Measurements from ENCODE around the gene ZSCAN20.
"Not testable (repeated sequence)": the region's sequence is repeated elsewhere in the genome, so short reads cannot be mapped to it uniquely, and the experiment has no call there.

The ZSCAN20 gene

GRCh38 chr1:33477451-33477850 is 5.0 kb downstream of the ZSCAN20 start:
- H3K9me3 Mint-ChIP-seq = no peaks in the 10 kb centered on the region
- peaks cover 14% of the 10 kb centered on the region for H3K4me1 Mint-ChIP-seq (ENCODE audit: low read depth)
- H3K4me3 Mint-ChIP-seq = no peak overlapping the region
- no peak overlapping the region for H3K27ac Mint-ChIP-seq
- no peaks in the 10 kb centered on the region for H3K27me3 Mint-ChIP-seq
- peaks cover 15% of the 10 kb centered on the region for H3K36me3 Mint-ChIP-seq (ENCODE audit: low read depth)
- intact Hi-C loops (cut with micrococcal nuclease) = no loop called here

GRCh38 chr1:33482412-33482811 is 10.0 kb downstream of the ZSCAN20 start:
- H3K9me3 Mint-ChIP-seq = no peaks in the 10 kb centered on the region
- no peak overlapping the region for H3K4me3 Mint-ChIP-seq
- H3K27me3 Mint-ChIP-seq = no peaks in the 10 kb centered on the region
- intact Hi-C loops (cut with micrococcal nuclease) = no loop called here
- H3K36me3 Mint-ChIP-seq (ENCODE audit: low read depth) = peaks cover 55% of the 10 kb centered on the region
- no peak overlapping the region for H3K27ac Mint-ChIP-seq
- no peaks in the 10 kb centered on the region for H3K4me1 Mint-ChIP-seq (ENCODE audit: low read depth)

GRCh38 chr1:33488624-33489023 is 16.2 kb downstream of the ZSCAN20 start:
- peaks cover 19% of the 10 kb centered on the region for H3K9me3 Mint-ChIP-seq
- intact Hi-C loops (cut with micrococcal nuclease) = no loop called here
- no peaks in the 10 kb centered on the region for H3K4me1 Mint-ChIP-seq (ENCODE audit: low read depth)
- no peak overlapping the region for H3K4me3 Mint-ChIP-seq
- no peaks in the 10 kb centered on the region for H3K27me3 Mint-ChIP-seq
- H3K36me3 Mint-ChIP-seq (ENCODE audit: low read depth) = peaks cover 91% of the 10 kb centered on the region
- H3K27ac Mint-ChIP-seq = no peak overlapping the region

- no peak overlapping the region for H3K27ac Mint-ChIP-seq
- H3K9me3 Mint-ChIP-seq = peaks cover 62% of the 10 kb centered on the region
- H3K4me3 Mint-ChIP-seq = no peak overlapping the region
- H3K27me3 Mint-ChIP-seq = no peaks in the 10 kb centered on the region
- peaks cover 55% of the 10 kb centered on the region for H3K36me3 Mint-ChIP-seq (ENCODE audit: low read depth)
- H3K4me1 Mint-ChIP-seq (ENCODE audit: low read depth) = no peaks in the 10 kb centered on the region
- intact Hi-C loops (cut with micrococcal nuclease) = no loop called here
Measured at GRCh38 chr1:33494929-33495328, 22.5 kb downstream of the ZSCAN20 start.

GRCh38 chr1:33497410-33497809 is 25.0 kb downstream of the ZSCAN20 start:
- Mint-ChIP-seq H3K27me3 (no peaks in the 10 kb centered on the region), H3K9me3 (peaks cover 55% of the 10 kb centered on the region), H3K27ac (no peak overlapping the region), H3K36me3 (ENCODE audit: low read depth) (peaks cover 30% of the 10 kb centered on the region), H3K4me1 (ENCODE audit: low read depth) (peaks cover 6% of the 10 kb centered on the region), H3K4me3 (no peak overlapping the region)
- intact Hi-C loops (cut with micrococcal nuclease) = no loop called here

GRCh38 chr1:33500547-33500946 is 28.1 kb downstream of the ZSCAN20 start:
- Mint-ChIP-seq H3K27ac (no peak overlapping the region), H3K4me3 (no peak overlapping the region), H3K36me3 (ENCODE audit: low read depth) (no peaks in the 10 kb centered on the region), H3K27me3 (no peaks in the 10 kb centered on the region), H3K9me3 (peaks cover 32% of the 10 kb centered on the region), H3K4me1 (ENCODE audit: low read depth) (peaks cover 6% of the 10 kb centered on the region)
- intact Hi-C loops (cut with micrococcal nuclease) = no loop called here

GRCh38 chr1:33501309-33501708 is 28.9 kb downstream of the ZSCAN20 start:
- H3K4me1 Mint-ChIP-seq (ENCODE audit: low read depth) = peaks cover 6% of the 10 kb centered on the region
- no peak overlapping the region for H3K27ac Mint-ChIP-seq
- intact Hi-C loops (cut with micrococcal nuclease) = no loop called here

GRCh38 chr1:33501774-33502173 is 29.3 kb downstream of the ZSCAN20 start:
- H3K27me3 Mint-ChIP-seq = no peaks in the 10 kb centered on the region
- no peak overlapping the region for H3K27ac Mint-ChIP-seq
- H3K36me3 Mint-ChIP-seq (ENCODE audit: low read depth) = no peaks in the 10 kb centered on the region
- no peak overlapping the region for H3K4me3 Mint-ChIP-seq
- H3K4me1 Mint-ChIP-seq (ENCODE audit: low read depth) = peaks cover 6% of the 10 kb centered on the region
- intact Hi-C loops (cut with micrococcal nuclease) = no loop called here
- peaks cover 20% of the 10 kb centered on the region for H3K9me3 Mint-ChIP-seq

More at GRCh38 chr1:33501309-33501708, 28.9 kb downstream of the ZSCAN20 start:
- Mint-ChIP-seq H3K36me3 (ENCODE audit: low read depth) (no peaks in the 10 kb centered on the region), H3K4me3 (no peak overlapping the region), H3K9me3 (peaks cover 25% of the 10 kb centered on the region), H3K27me3 (no peaks in the 10 kb centered on the region)

GRCh38 chr1:33502726-33503125 is 30.3 kb downstream of the ZSCAN20 start:
- intact Hi-C loops (cut with micrococcal nuclease) = no loop called here
- H3K27ac Mint-ChIP-seq = no peak overlapping the region
- peaks cover 3% of the 10 kb centered on the region for H3K27me3 Mint-ChIP-seq
- no peaks in the 10 kb centered on the region for H3K36me3 Mint-ChIP-seq (ENCODE audit: low read depth)
- H3K4me1 Mint-ChIP-seq (ENCODE audit: low read depth) = peaks cover 6% of the 10 kb centered on the region
- no peak overlapping the region for H3K4me3 Mint-ChIP-seq
- H3K9me3 Mint-ChIP-seq = peaks cover 11% of the 10 kb centered on the region

- H3K9me3 Mint-ChIP-seq = peaks cover 8% of the 10 kb centered on the region
- intact Hi-C loops (cut with micrococcal nuclease) = no loop called here
- no peak overlapping the region for H3K27ac Mint-ChIP-seq
- peaks cover 6% of the 10 kb centered on the region for H3K4me1 Mint-ChIP-seq (ENCODE audit: low read depth)
- no peak overlapping the region for H3K4me3 Mint-ChIP-seq
- peaks cover 8% of the 10 kb centered on the region for H3K27me3 Mint-ChIP-seq
- H3K36me3 Mint-ChIP-seq (ENCODE audit: low read depth) = no peaks in the 10 kb centered on the region
Measured at GRCh38 chr1:33503506-33503905, 31.1 kb downstream of the ZSCAN20 start.

GRCh38 chr1:33507661-33508060 is 35.2 kb downstream of the ZSCAN20 start:
- no peak overlapping the region for H3K27ac Mint-ChIP-seq
- H3K36me3 Mint-ChIP-seq (ENCODE audit: low read depth) = no peaks in the 10 kb centered on the region
- H3K4me3 Mint-ChIP-seq = no peak overlapping the region
- H3K4me1 Mint-ChIP-seq (ENCODE audit: low read depth) = no peaks in the 10 kb centered on the region
- H3K27me3 Mint-ChIP-seq = peaks cover 12% of the 10 kb centered on the region
- intact Hi-C loops (cut with micrococcal nuclease) = no loop called here
- H3K9me3 Mint-ChIP-seq = peaks cover 3% of the 10 kb centered on the region

- H3K36me3 Mint-ChIP-seq (ENCODE audit: low read depth) = no peaks in the 10 kb centered on the region
- no peaks in the 10 kb centered on the region for H3K9me3 Mint-ChIP-seq
- intact Hi-C loops (cut with micrococcal nuclease) = no loop called here
- no peak overlapping the region for H3K4me3 Mint-ChIP-seq
- H3K4me1 Mint-ChIP-seq (ENCODE audit: low read depth) = no peaks in the 10 kb centered on the region
- peaks cover 12% of the 10 kb centered on the region for H3K27me3 Mint-ChIP-seq
- H3K27ac Mint-ChIP-seq = no peak overlapping the region
Measured at GRCh38 chr1:33508151-33508550, 35.7 kb downstream of the ZSCAN20 start.

GRCh38 chr1:33509276-33509675 is 36.8 kb downstream of the ZSCAN20 start:
- H3K27me3 Mint-ChIP-seq = peaks cover 14% of the 10 kb centered on the region
- H3K36me3 Mint-ChIP-seq (ENCODE audit: low read depth); H3K27ac Mint-ChIP-seq; intact Hi-C loops (cut with micrococcal nuclease); H3K4me3 Mint-ChIP-seq; H3K9me3 Mint-ChIP-seq; H3K4me1 Mint-ChIP-seq (ENCODE audit: low read depth): not testable (repeated sequence)

- intact Hi-C loops (cut with micrococcal nuclease) = no loop called here
- no peaks in the 10 kb centered on the region for H3K36me3 Mint-ChIP-seq (ENCODE audit: low read depth)
- no peak overlapping the region for H3K4me3 Mint-ChIP-seq
- H3K4me1 Mint-ChIP-seq (ENCODE audit: low read depth) = no peaks in the 10 kb centered on the region
- H3K9me3 Mint-ChIP-seq = no peaks in the 10 kb centered on the region
- no peak overlapping the region for H3K27ac Mint-ChIP-seq
- H3K27me3 Mint-ChIP-seq = peaks cover 15% of the 10 kb centered on the region
Measured at GRCh38 chr1:33512226-33513011, 40.0 kb downstream of the ZSCAN20 start.

- H3K9me3 Mint-ChIP-seq = no peaks in the 10 kb centered on the region
- intact Hi-C loops (cut with micrococcal nuclease) = no loop called here
- H3K4me1 Mint-ChIP-seq (ENCODE audit: low read depth) = no peaks in the 10 kb centered on the region
- H3K27me3 Mint-ChIP-seq = peaks cover 8% of the 10 kb centered on the region
- H3K36me3 Mint-ChIP-seq (ENCODE audit: low read depth) = no peaks in the 10 kb centered on the region
- H3K4me3 Mint-ChIP-seq = no peak overlapping the region
- H3K27ac Mint-ChIP-seq = no peak overlapping the region
Measured at GRCh38 chr1:33515112-33515511, 42.7 kb downstream of the ZSCAN20 start.

Measured in dendritic cell treated with granulocyte-macrophage colony-stimulating factor and Interleukin-4, amounts not matched to agents 40 ng/mL and 50 ng/mL, for 4 days (primary cell).